GM23338 (cell line): ENCODE data around the gene CD72. TPM values are rescaled to one million over a fixed set of nuclear protein-coding genes. Genes with fewer than 3 reads are reported as not detected.
A peak's percentile ranks its signal among the peaks of the same experiment; 100 is the strongest.

Experiments
- ATAC-seq: fragments of 200-7000 bp; cut with Tn5 transposase; 3 replicates; pipeline ENCODE4 v1.9.1; 2020
- DNase-seq: peaks from one replicate; pipeline ENCODE4 v3.0.0-alpha.2; 2015; ENCODE audit warnings: low spot score
- H2AFZ ChIP-seq: fragments of 200-600 bp; sonication (generic); 2 replicates; pipeline ENCODE4 v1.8.0; 2016; ENCODE audit warnings: antibody characterized with exemption, mild to moderate bottlenecking, moderate library complexity
- H3F3A ChIP-seq: fragments of 200-600 bp; sonication (generic); replicated peaks from 2 replicates; pipeline ENCODE4 v1.8.0; 2017; ENCODE audit warnings: antibody characterized with exemption, mixed run types, low read depth
- H3K27ac ChIP-seq: fragments of 200-600 bp; sonication (generic); 2 replicates; pipeline ENCODE4 v1.6.1; 2016; ENCODE audit warnings: low read depth
- H3K27me3 ChIP-seq: fragments of 200-600 bp; sonication (generic); 2 replicates; pipeline ENCODE4 v1.8.0; 2016; ENCODE audit warnings: mild to moderate bottlenecking, mixed run types, moderate library complexity; ENCODE audit not compliant: insufficient read depth
- H3K36me3 ChIP-seq: fragments of 200-600 bp; sonication (generic); 2 replicates; pipeline ENCODE4 v1.8.0; 2016; ENCODE audit warnings: mild to moderate bottlenecking; ENCODE audit not compliant: insufficient read depth
- H3K4me1 ChIP-seq: fragments of 200-600 bp; sonication (generic); 2 replicates; pipeline ENCODE4 v1.8.0; 2016; ENCODE audit warnings: mild to moderate bottlenecking, moderate library complexity; ENCODE audit not compliant: insufficient read depth
- H3K4me2 ChIP-seq: fragments of 200-600 bp; sonication (generic); 2 replicates; pipeline ENCODE4 v1.7.1; 2017; ENCODE audit warnings: mixed run types
- H3K4me3 ChIP-seq: fragments of 200-600 bp; sonication (generic); 2 replicates; pipeline ENCODE4 v1.6.1; 2016; ENCODE audit warnings: mixed run types
- H3K79me2 ChIP-seq: fragments of 200-600 bp; sonication (generic); replicated peaks from 2 replicates; pipeline ENCODE4 v1.8.0; 2017; ENCODE audit warnings: mild to moderate bottlenecking; ENCODE audit not compliant: insufficient read depth
- H3K9me2 ChIP-seq: fragments of 200-600 bp; sonication (generic); 2 replicates; pipeline ENCODE4 v1.8.0; 2017; ENCODE audit not compliant: insufficient read depth
- H4K20me1 ChIP-seq: fragments of 200-600 bp; sonication (generic); replicated peaks from 2 replicates; pipeline ENCODE4 v1.8.0; 2017; ENCODE audit warnings: mild to moderate bottlenecking; ENCODE audit not compliant: insufficient read depth
- H3K27ac Mint-ChIP-seq: 2 replicates; pipeline ENCODE4 v1.8.0; 2020; ENCODE audit warnings: inconsistent platforms, mild to moderate bottlenecking, moderate library complexity, mixed read lengths
- H3K27me3 Mint-ChIP-seq: 3 replicates; pipeline ENCODE4 v1.8.0; 2022; ENCODE audit warnings: low read depth, mild to moderate bottlenecking, moderate library complexity, mixed read lengths, inconsistent platforms; ENCODE audit not compliant: insufficient read depth, poor library complexity
- H3K36me3 Mint-ChIP-seq: 3 replicates; pipeline ENCODE4 v1.8.0; 2021; ENCODE audit warnings: low read depth, mild to moderate bottlenecking, inconsistent platforms, moderate library complexity, mixed read lengths
- H3K4me1 Mint-ChIP-seq: 3 replicates; pipeline ENCODE4 v1.8.0; 2020; ENCODE audit warnings: mild to moderate bottlenecking, inconsistent platforms, mixed read lengths
- H3K4me3 Mint-ChIP-seq: 3 replicates; pipeline ENCODE4 v1.8.0; 2021; ENCODE audit warnings: moderate library complexity, mild to moderate bottlenecking, inconsistent platforms, mixed read lengths
- H3K9me3 Mint-ChIP-seq: 3 replicates; pipeline ENCODE4 v1.8.0; 2020; ENCODE audit warnings: moderate library complexity, mild to moderate bottlenecking, inconsistent platforms, mixed read lengths
- EZH2 ChIP-seq: fragments of 200-600 bp; sonication (generic); IDR thresholded peaks from one replicate; pipeline ENCODE4 v1.8.0; 2017; ENCODE audit warnings: antibody characterized with exemption, mild to moderate bottlenecking, low read depth; ENCODE audit not compliant: unreplicated experiment
- EZH2phosphoT487 ChIP-seq: fragments of 200-600 bp; sonication (generic); IDR thresholded peaks from one replicate; pipeline ENCODE4 v1.8.1; 2018; ENCODE audit warnings: antibody characterized with exemption; ENCODE audit not compliant: unreplicated experiment
- POLR2AphosphoS5 ChIP-seq: IDR thresholded peaks from 2 replicates; pipeline ENCODE4 v1.6.1; 2016; ENCODE audit warnings: antibody characterized with exemption, low read depth
- STAT1 ChIP-seq: IDR thresholded peaks from one replicate; pipeline ENCODE4 v1.6.1; 2016; ENCODE audit warnings: antibody characterized with exemption; ENCODE audit not compliant: unreplicated experiment
- ZNF331 ChIP-seq: fragments of 250-450 bp; sonication (Bioruptor Pico); IDR thresholded peaks from 2 replicates; pipeline ENCODE4 v1.5.0; 2020; ENCODE audit warnings: low read depth, mild to moderate bottlenecking, moderate library complexity
- polyA plus RNA-seq: library from polyadenylated mRNA; unstranded; fragments of >200 nt; fragmentation: Nextera tagmentation; extraction: Ambion mirVana; gene quantifications from 2 replicates; pipeline ENCODE4 v1.2.1, GENCODE V29; 2016
- total RNA-seq: library from RNA; depleted of rRNA; stranded (reverse); fragments of >200 nt; shearing (Covaris generic); gene quantifications from 2 replicates; pipeline ENCODE4 v1.2.3, GENCODE V29; 2014
- TF ChIP-seq, protein P1 (sequence below): fragments of 250-450 bp; sonication (Bioruptor Pico); IDR thresholded peaks from 2 replicates; pipeline ENCODE4 v1.5.0; 2020; ENCODE audit warnings: mild to moderate bottlenecking, moderate library complexity
- TF ChIP-seq, protein P2 (sequence below), 2 experiments: fragments of 200-600 bp in 1 of 2; sonication (generic) in 1 of 2; conservative IDR thresholded peaks; 2 replicates each; pipeline versions ENCODE4 v1.5.1 to v1.6.1; 2016 to 2017; ENCODE audit warnings: antibody characterized with exemption in 2 of 2, low read depth in 2 of 2, mild to moderate bottlenecking in 2 of 2, moderate library complexity in 1 of 2

CD72 gene
- total and polyA plus RNA-seq, 2 experiments from 2014 or later: 4.7 to 4.8 TPM

- TF ChIP-seq, protein P1, sequence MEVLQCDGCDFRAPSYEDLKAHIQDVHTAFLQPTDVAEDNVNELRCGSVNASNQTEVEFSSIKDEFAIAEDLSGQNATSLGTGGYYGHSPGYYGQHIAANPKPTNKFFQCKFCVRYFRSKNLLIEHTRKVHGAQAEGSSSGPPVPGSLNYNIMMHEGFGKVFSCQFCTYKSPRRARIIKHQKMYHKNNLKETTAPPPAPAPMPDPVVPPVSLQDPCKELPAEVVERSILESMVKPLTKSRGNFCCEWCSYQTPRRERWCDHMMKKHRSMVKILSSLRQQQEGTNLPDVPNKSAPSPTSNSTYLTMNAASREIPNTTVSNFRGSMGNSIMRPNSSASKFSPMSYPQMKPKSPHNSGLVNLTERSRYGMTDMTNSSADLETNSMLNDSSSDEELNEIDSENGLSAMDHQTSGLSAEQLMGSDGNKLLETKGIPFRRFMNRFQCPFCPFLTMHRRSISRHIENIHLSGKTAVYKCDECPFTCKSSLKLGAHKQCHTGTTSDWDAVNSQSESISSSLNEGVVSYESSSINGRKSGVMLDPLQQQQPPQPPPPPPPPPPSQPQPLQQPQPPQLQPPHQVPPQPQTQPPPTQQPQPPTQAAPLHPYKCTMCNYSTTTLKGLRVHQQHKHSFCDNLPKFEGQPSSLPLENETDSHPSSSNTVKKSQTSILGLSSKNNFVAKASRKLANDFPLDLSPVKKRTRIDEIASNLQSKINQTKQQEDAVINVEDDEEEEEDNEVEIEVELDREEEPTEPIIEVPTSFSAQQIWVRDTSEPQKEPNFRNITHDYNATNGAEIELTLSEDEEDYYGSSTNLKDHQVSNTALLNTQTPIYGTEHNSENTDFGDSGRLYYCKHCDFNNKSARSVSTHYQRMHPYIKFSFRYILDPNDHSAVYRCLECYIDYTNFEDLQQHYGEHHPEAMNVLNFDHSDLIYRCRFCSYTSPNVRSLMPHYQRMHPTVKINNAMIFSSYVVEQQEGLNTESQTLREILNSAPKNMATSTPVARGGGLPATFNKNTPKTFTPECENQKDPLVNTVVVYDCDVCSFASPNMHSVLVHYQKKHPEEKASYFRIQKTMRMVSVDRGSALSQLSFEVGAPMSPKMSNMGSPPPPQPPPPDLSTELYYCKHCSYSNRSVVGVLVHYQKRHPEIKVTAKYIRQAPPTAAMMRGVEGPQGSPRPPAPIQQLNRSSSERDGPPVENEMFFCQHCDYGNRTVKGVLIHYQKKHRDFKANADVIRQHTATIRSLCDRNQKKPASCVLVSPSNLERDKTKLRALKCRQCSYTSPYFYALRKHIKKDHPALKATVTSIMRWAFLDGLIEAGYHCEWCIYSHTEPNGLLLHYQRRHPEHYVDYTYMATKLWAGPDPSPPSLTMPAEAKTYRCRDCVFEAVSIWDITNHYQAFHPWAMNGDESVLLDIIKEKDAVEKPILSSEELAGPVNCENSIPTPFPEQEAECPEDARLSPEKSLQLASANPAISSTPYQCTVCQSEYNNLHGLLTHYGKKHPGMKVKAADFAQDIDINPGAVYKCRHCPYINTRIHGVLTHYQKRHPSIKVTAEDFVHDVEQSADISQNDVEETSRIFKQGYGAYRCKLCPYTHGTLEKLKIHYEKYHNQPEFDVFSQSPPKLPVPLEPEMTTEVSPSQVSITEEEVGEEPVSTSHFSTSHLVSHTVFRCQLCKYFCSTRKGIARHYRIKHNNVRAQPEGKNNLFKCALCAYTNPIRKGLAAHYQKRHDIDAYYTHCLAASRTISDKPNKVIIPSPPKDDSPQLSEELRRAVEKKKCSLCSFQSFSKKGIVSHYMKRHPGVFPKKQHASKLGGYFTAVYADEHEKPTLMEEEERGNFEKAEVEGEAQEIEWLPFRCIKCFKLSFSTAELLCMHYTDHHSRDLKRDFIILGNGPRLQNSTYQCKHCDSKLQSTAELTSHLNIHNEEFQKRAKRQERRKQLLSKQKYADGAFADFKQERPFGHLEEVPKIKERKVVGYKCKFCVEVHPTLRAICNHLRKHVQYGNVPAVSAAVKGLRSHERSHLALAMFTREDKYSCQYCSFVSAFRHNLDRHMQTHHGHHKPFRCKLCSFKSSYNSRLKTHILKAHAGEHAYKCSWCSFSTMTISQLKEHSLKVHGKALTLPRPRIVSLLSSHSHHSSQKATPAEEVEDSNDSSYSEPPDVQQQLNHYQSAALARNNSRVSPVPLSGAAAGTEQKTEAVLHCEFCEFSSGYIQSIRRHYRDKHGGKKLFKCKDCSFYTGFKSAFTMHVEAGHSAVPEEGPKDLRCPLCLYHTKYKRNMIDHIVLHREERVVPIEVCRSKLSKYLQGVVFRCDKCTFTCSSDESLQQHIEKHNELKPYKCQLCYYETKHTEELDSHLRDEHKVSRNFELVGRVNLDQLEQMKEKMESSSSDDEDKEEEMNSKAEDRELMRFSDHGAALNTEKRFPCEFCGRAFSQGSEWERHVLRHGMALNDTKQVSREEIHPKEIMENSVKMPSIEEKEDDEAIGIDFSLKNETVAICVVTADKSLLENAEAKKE: no peak
- TF ChIP-seq ZNF331 (CRISPR knock-in tag) (no peak), EZH2 (no peak)
Observed at GRCh38 chr9:35569206-35569605, 49.0 kb downstream of the CD72 start (continued).

- no peak overlapping the region for H3K4me2 ChIP-seq
- H3K27me3 ChIP-seq: no peaks in the 10 kb centered on the region
- no peaks in the 10 kb centered on the region for H3K9me2 ChIP-seq
- ATAC-seq: no peak
- no peaks in the 10 kb centered on the region; the same call in 1 of the 2 replicates for H4K20me1 ChIP-seq
- peaks cover 7% of the 10 kb centered on the region for H3K27me3 Mint-ChIP-seq
- H3K27ac ChIP-seq: no peak overlapping the region
- H3K4me3 Mint-ChIP-seq: no peak overlapping the region
- H3K4me1 ChIP-seq: no peaks in the 10 kb centered on the region
- no peaks in the 10 kb centered on the region for H3K9me3 Mint-ChIP-seq
- H3K36me3 ChIP-seq: no peaks in the 10 kb centered on the region
- TF ChIP-seq, protein P2, sequence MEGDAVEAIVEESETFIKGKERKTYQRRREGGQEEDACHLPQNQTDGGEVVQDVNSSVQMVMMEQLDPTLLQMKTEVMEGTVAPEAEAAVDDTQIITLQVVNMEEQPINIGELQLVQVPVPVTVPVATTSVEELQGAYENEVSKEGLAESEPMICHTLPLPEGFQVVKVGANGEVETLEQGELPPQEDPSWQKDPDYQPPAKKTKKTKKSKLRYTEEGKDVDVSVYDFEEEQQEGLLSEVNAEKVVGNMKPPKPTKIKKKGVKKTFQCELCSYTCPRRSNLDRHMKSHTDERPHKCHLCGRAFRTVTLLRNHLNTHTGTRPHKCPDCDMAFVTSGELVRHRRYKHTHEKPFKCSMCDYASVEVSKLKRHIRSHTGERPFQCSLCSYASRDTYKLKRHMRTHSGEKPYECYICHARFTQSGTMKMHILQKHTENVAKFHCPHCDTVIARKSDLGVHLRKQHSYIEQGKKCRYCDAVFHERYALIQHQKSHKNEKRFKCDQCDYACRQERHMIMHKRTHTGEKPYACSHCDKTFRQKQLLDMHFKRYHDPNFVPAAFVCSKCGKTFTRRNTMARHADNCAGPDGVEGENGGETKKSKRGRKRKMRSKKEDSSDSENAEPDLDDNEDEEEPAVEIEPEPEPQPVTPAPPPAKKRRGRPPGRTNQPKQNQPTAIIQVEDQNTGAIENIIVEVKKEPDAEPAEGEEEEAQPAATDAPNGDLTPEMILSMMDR (conservative IDR thresholded peaks at IDR 0.05; ENCODE audit: low read depth in 2 of 2): peak; percentile 15 to 16; a peak in 3 of 4 replicates
- no peak for TF ChIP-seq EZH2phosphoT487
- no peak for TF ChIP-seq POLR2AphosphoS5
- TF ChIP-seq STAT1: no peak
- DNase-seq: no peak
- H3K4me3 ChIP-seq: no peak overlapping the region
- H2AFZ ChIP-seq: no peak overlapping the region
- H3K4me1 Mint-ChIP-seq: peaks cover 8% of the 10 kb centered on the region
- no peaks in the 10 kb centered on the region for H3K79me2 ChIP-seq
- no peaks in the 10 kb centered on the region for H3K36me3 Mint-ChIP-seq
- no peak overlapping the region for H3K27ac Mint-ChIP-seq
- no peaks in the 10 kb centered on the region for H3F3A ChIP-seq
Observed at GRCh38 chr9:35568196-35568595, 50.0 kb downstream of the CD72 start.
